Adrenal gland (tissue), 12 donors: ENCODE measurements around the gene EFL1. TPM values are rescaled to one million over a fixed set of nuclear protein-coding genes. Genes with fewer than 3 reads are reported as not detected.

Experiments used
- DNase-seq, 7 donors: peaks; one replicate each; pipeline ENCODE4 v3.0.0-alpha.2; 2019 to 2020
- H3K27ac ChIP-seq, 5 donors: fragments of 200-600 bp; sonication (generic) in 4 of 5; 1 replicate in 3 of 5; 2 replicates in 2 of 5; pipeline versions ENCODE4 v1.5.1 to v1.8.0; 2016 to 2020; ENCODE audit warnings: mild to moderate bottlenecking in 1 of 5
- H3K27me3 ChIP-seq: fragments of 200-600 bp; 2 replicates; pipeline ENCODE4 v1.8.0; 2021
- H3K36me3 ChIP-seq, 2 donors: fragments of 200-600 bp; replicated peaks in 1 of 2; 1 replicate in 1 of 2; 2 replicates in 1 of 2; pipeline versions ENCODE4 v1.5.1 to v1.8.0; 2018 to 2022
- H3K4me1 ChIP-seq, 2 donors: fragments of 200-600 bp; replicated peaks in 1 of 2; 1 replicate in 1 of 2; 2 replicates in 1 of 2; pipeline versions ENCODE4 v1.5.1 to v1.8.0; 2018 to 2021
- H3K4me3 ChIP-seq, 4 donors: fragments of 200-600 bp; sonication (generic) in 3 of 4; one replicate each; pipeline ENCODE4 v1.5.1; 2016 to 2018
- H3K9me3 ChIP-seq, 3 donors: fragments of 200-600 bp; sonication (generic) in 1 of 3; replicated peaks in 1 of 3; 1 replicate in 2 of 3; 2 replicates in 1 of 3; pipeline versions ENCODE4 v1.5.1 to v1.8.0; 2016 to 2021
- CTCF ChIP-seq, 6 experiments: fragments of 450-650 bp in 4 of 6; fragments of 200-600 bp in 2 of 6; sonication (generic) in 1 of 6; IDR thresholded peaks; 1 replicate in 5 of 6; 2 replicates in 1 of 6; pipeline versions ENCODE4 v1.5.1 to v1.8.0; 2016 to 2021; ENCODE audit warnings: antibody characterized with exemption in 6 of 6, mild to moderate bottlenecking in 2 of 6, moderate library complexity in 1 of 6
- POLR2A ChIP-seq, 2 donors: fragments of 450-650 bp; IDR thresholded peaks; one replicate each; pipeline ENCODE4 v1.6.1; 2017; ENCODE audit warnings: antibody characterized with exemption in 2 of 2, mild to moderate bottlenecking in 2 of 2, moderate library complexity in 1 of 2
- WGBS, 4 donors: extraction: QIAGEN DNeasy Blood & Tissue Kit in 2 of 4; methylation state at CpG; one replicate each; pipeline versions ENCODE4 v1.1.5 to v1.1.7; 2013 to 2017; 5-methylcytosine and 5-hydroxymethylcytosine counted together
- intact Hi-C, 2 donors: fragments of 100-400 bp; cut with DNase I; formaldehyde crosslinking; loops; one replicate each; pipeline versions ENCODE4 v1.14.1 to v1.15.0; 2022 to 2023
- polyA plus RNA-seq, 3 donors: library from polyadenylated mRNA; stranded (reverse); fragments of 200-250 nt in 2 of 3; fragments of 350-450 nt in 1 of 3; fragmentation: Illumina TruSeq in 1 of 3; extraction: RNeasy Lipid Tissue Mini Kit (QIAGEN cat#74804) in 1 of 3; gene quantifications; one replicate each; pipeline ENCODE4 v1.2.3, GENCODE V29; 2013 to 2014
- total RNA-seq, 9 donors: library from RNA; depleted of rRNA in 4 of 9; stranded (reverse); fragments of >200 nt in 4 of 9; fragments of 120-200 nt in 1 of 9; fragmentation: NEBNext Ultra II Directional in 1 of 9; extraction: Animal tissue kit (Norgen Biotek cat#: 25700) in 1 of 9; gene quantifications; one replicate each; pipeline versions ENCODE4 v1.1.0 to v1.2.4, GENCODE V29; 2013 to 2023
- donor health status: healthy with polysubstance abuse.
- donor health status: Bipolar disorder and iron deficiency.
- donor health status: DM: yes; HTN: yes; CAD: no.
- donor health status: DM: no; HTN: no; CAD: no.
- donor health status: DM: no; HTN: no; CAD: no.
- donor health status: DM: yes; HTN: yes; CAD: no.

Gene EFL1
- total and polyA plus RNA-seq, 12 donors: 3.1 to 29.8 (median 18.0) TPM

DNA sequence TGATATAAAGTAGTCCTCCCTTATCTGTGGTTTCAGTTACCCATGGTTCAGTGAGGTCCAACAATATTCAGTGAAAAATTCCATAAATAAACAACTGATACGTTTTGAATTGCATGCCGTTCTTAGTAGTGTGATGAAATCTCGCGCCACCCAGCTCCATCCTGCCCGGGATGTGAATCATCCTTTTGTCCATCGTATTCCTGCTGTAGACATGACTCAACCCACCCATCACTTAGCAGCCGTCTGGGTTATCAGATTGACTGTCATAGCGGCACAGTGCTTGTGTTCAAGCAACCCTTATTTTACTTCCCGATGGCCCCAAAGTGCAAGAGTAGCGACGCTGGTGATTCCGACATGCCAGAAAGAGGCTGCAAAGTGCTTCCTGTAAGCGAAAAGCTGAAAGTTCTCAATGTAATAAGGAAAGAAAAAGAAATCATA lies 168.7 kb downstream of the EFL1 start:
- no peak overlapping the region for H3K4me3 ChIP-seq
- no peak for DNase-seq
- H3K27ac ChIP-seq: no peak overlapping the region
- H3K36me3 ChIP-seq: no peaks in the 10 kb centered on the region
- intact Hi-C loops: no loop called here
- H3K4me1 ChIP-seq: no peaks in the 10 kb centered on the region
- TF ChIP-seq CTCF (IDR thresholded peaks at IDR 0.05): no peak
- no peak for TF ChIP-seq POLR2A (IDR thresholded peaks at IDR 0.05)
- H3K27me3 ChIP-seq: no peaks in the 10 kb centered on the region
- WGBS, 4 donors: 79 to 84% (median 82%) methylated on average over 13 of the region's 13 CpGs
- H3K9me3 ChIP-seq: no peaks in the 10 kb centered on the region

- H3K9me3 ChIP-seq: no peaks in the 10 kb centered on the region
- intact Hi-C loops: no loop called here
- H3K27ac ChIP-seq: no peak overlapping the region
- TF ChIP-seq CTCF (IDR thresholded peaks at IDR 0.05) (no peak), POLR2A (IDR thresholded peaks at IDR 0.05) (no peak)
- 79 to 88% (median 83%) methylated on average over 5 of the region's 5 CpGs for WGBS, 4 donors
- H3K27me3 ChIP-seq: no peaks in the 10 kb centered on the region
- H3K4me3 ChIP-seq: no peak overlapping the region
- no peak for DNase-seq
- no peaks in the 10 kb centered on the region for H3K4me1 ChIP-seq
- H3K36me3 ChIP-seq: no peaks in the 10 kb centered on the region
Measured at GRCh38 chr15:82093325-82093724, 169.2 kb downstream of the EFL1 start.

- TF ChIP-seq CTCF (IDR thresholded peaks at IDR 0.05): no peak
- TF ChIP-seq POLR2A (IDR thresholded peaks at IDR 0.05): no peak
- no peak overlapping the region for H3K27ac ChIP-seq
- H3K9me3 ChIP-seq: no peaks in the 10 kb centered on the region
- DNase-seq: no peak
- H3K36me3 ChIP-seq: no peaks in the 10 kb centered on the region
- H3K4me3 ChIP-seq: no peak overlapping the region
- intact Hi-C loops: no loop called here
- WGBS, 4 donors: 74 to 80% (median 77%) methylated on average over 3 of the region's 3 CpGs
- no peaks in the 10 kb centered on the region for H3K27me3 ChIP-seq
- no peaks in the 10 kb centered on the region for H3K4me1 ChIP-seq
Measured at GRCh38 chr15:82091636-82092140, 170.8 kb downstream of the EFL1 start.

DNA sequence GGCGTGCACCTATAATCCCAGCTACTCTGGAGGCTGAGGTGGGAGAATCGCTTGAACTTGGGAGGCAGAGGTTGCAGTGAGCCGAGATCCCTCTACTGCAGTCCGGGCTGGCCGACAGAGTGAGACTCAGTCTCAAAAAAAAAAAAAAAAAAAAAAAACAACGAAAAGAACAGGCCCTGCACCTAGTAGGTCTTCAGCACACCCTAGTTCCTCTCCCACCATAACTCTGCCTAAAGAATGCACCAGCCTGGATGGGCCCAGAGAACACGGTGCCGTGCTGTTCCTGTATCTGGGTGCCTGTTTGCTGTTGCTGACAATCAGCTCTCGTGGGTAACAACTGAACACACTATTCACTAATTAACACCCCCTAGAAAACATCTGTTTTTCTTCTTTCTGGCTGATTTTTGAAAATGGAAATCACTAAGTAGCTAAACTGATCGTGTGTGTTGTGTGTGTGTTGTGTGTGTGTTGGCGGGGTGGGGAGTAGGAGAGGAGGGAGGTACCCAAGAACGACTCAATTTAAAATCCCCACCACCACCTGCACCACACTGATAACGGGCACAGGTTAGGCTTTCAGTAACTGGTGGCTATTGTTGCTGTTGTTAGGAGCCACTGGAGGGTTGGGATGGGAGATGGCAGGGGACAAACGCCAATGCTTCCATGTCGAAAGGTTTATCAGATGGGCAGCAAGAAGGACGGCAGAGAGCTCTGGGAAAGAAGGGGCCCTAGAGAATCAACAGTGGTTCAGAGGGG lies 176.1 kb downstream of the EFL1 start:
- TF ChIP-seq CTCF (IDR thresholded peaks at IDR 0.05) (no peak), POLR2A (IDR thresholded peaks at IDR 0.05) (no peak)
- no peaks in the 10 kb centered on the region for H3K9me3 ChIP-seq
- 82 to 92% (median 84%) methylated on average over 14 to 16 of the region's 16 CpGs for WGBS, 4 donors

More for the DNA sequence above, 176.1 kb downstream of the EFL1 start:
- Histone ChIP-seq H3K4me1 (no peaks in the 10 kb centered on the region), H3K27ac (no peak overlapping the region), H3K4me3 (no peak overlapping the region), H3K36me3 (no peaks in the 10 kb centered on the region), H3K27me3 (peaks cover 7% of the 10 kb centered on the region)
- intact Hi-C loops: no loop called here
- no peak for DNase-seq
